MCF 10A (cell line): ENCODE results near the gene PRDM2. TPM values are rescaled to one million over a fixed set of nuclear protein-coding genes. Genes with fewer than 3 reads are reported as not detected.

Experiments
- BruUV-seq: library from RNA; stranded (reverse); fragments of 400-500 nt; replicated peaks from 2 replicates; lab custom pipeline; 2021; lab: Mats Ljungman, UMichigan
- CTCF ChIA-PET: fragments of 300-600 bp; sonication (Branson Sonifier 250); formaldehyde crosslinking; extraction: SDS; loops from one replicate; lab custom pipeline; 2021; ENCODE audit warnings: antibody characterized with exemption, inconsistent platforms; lab: Yijun Ruan, JAX
- POLR2A ChIA-PET: fragments of 300-600, 350-650 bp; sonication (Branson Sonifier 250); formaldehyde crosslinking; extraction: SDS; loops from one replicate; lab custom pipeline; 2020; ENCODE audit warnings: antibody characterized with exemption, inconsistent platforms; lab: Yijun Ruan, JAX
- DNase-seq: peaks from one replicate; pipeline ENCODE4 v3.0.0-alpha.2; 2018; ENCODE audit not compliant: unreplicated experiment
- H3K27ac Mint-ChIP-seq: one replicate; pipeline ENCODE4 v1.8.0; 2022; ENCODE audit warnings: mild to moderate bottlenecking, low read depth, mixed read lengths; ENCODE audit not compliant: unreplicated experiment
- H3K27me3 Mint-ChIP-seq: one replicate; pipeline ENCODE4 v1.8.0; 2022; ENCODE audit warnings: mixed read lengths; ENCODE audit not compliant: insufficient read depth, unreplicated experiment
- H3K36me3 Mint-ChIP-seq: one replicate; pipeline ENCODE4 v1.8.0; 2022; ENCODE audit warnings: mild to moderate bottlenecking, moderate library complexity, mixed read lengths; ENCODE audit not compliant: insufficient read depth, unreplicated experiment
- H3K4me1 Mint-ChIP-seq: one replicate; pipeline ENCODE4 v1.8.0; 2022; ENCODE audit warnings: mixed read lengths; ENCODE audit not compliant: insufficient read depth, unreplicated experiment
- H3K4me3 Mint-ChIP-seq: one replicate; pipeline ENCODE4 v1.8.0; 2022; ENCODE audit warnings: mild to moderate bottlenecking, moderate library complexity, mixed read lengths; ENCODE audit not compliant: unreplicated experiment
- H3K9me3 Mint-ChIP-seq: one replicate; pipeline ENCODE4 v1.8.0; 2022; ENCODE audit warnings: mixed read lengths; ENCODE audit not compliant: unreplicated experiment
- intact Hi-C: fragments of 100-400 bp; cut with micrococcal nuclease; formaldehyde crosslinking; loops from 2 replicates; pipeline ENCODE4 v1.14.1; 2022
- total RNA-seq: library from RNA; stranded (reverse); gene quantifications from 2 replicates; pipeline ENCODE4 v1.2.3, GENCODE V29; 2022
- TF ChIP-seq, protein P1 (sequence below): fragments of 200-600 bp; IDR thresholded peaks from one replicate; pipeline ENCODE4 v1.8.0; 2022; ENCODE audit warnings: antibody characterized with exemption, mild to moderate bottlenecking; ENCODE audit not compliant: unreplicated experiment

The PRDM2 gene
- total RNA-seq, 1 experiment from 2014 or later: 26.6 TPM

DNA sequence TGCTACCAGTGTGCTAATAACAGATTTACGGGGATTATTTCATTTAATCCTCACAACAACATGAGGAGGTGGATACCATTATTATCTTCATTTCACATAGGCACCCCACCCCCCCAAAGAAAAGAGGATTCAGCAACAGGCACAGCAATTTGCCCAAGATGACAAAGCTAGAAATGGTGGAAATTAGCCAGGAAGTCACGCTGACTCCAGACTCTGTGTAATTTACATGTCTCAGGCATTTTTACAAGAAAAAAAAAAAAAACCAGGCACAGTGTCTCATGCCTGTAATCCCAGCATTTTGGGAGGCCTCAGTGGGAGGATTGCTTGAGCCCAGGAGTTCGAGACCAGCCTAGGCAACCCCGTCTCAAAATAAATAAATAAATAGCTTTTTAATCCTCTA lies 37.5 kb upstream of the PRDM2 start:
- Mint-ChIP-seq H3K27ac (peak overlapping the region; percentile 5), H3K36me3 (peaks cover 7% of the 10 kb centered on the region), H3K4me3 (no peak overlapping the region), H3K4me1 (peaks cover 36% of the 10 kb centered on the region), H3K9me3 (peaks cover 7% of the 10 kb centered on the region), H3K27me3 (no peaks in the 10 kb centered on the region)
- CTCF ChIA-PET: interaction anchor here (0.6 to 8.9 kb wide), 5 partner anchors 12 to 219 kb away, joined by 3 to 96 read pairs (median 3); no protein-coding TSS in a partner anchor
- peak; percentile 29 for DNase-seq
- no TSS peak for BruUV-seq
- TF ChIP-seq, protein P1, sequence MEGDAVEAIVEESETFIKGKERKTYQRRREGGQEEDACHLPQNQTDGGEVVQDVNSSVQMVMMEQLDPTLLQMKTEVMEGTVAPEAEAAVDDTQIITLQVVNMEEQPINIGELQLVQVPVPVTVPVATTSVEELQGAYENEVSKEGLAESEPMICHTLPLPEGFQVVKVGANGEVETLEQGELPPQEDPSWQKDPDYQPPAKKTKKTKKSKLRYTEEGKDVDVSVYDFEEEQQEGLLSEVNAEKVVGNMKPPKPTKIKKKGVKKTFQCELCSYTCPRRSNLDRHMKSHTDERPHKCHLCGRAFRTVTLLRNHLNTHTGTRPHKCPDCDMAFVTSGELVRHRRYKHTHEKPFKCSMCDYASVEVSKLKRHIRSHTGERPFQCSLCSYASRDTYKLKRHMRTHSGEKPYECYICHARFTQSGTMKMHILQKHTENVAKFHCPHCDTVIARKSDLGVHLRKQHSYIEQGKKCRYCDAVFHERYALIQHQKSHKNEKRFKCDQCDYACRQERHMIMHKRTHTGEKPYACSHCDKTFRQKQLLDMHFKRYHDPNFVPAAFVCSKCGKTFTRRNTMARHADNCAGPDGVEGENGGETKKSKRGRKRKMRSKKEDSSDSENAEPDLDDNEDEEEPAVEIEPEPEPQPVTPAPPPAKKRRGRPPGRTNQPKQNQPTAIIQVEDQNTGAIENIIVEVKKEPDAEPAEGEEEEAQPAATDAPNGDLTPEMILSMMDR: no peak
- intact Hi-C loops: loop anchor here (5.0 kb wide), 1 partner anchor 70 kb away; no protein-coding TSS in a partner anchor
- POLR2A ChIA-PET: interaction anchor here (0.6 to 5.5 kb wide), 10 partner anchors 11 to 292 kb away, joined by 3 to 66 read pairs (median 12); partner anchors contain the start of gene PDPN

DNA sequence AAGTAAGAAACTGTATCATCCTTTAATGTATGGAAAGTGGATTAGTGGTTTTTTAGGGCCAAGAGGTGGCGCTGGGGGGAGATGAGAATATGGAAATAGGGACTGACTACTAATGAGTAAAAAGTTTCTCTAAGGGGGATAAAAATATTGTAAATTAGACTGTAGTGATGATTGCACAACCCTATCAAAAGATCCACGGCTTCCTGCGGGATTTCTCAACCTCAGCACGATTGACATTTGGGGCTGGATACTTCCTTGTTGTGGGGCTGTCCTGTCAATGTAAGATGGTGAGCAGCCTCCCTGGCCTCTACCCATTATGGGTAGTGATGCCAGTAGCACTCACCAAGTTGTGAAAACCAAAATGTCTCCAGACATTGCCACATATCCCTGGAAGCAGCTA lies 36.0 kb upstream of the PRDM2 start:
- intact Hi-C loops: loop anchor here (2.0 to 5.0 kb wide), 2 partner anchors 72 to 195 kb away; no protein-coding TSS in a partner anchor
- peaks cover 36% of the 10 kb centered on the region for H3K4me1 Mint-ChIP-seq

GRCh38 chr1:13664451-13664850 lies 35.5 kb upstream of the PRDM2 start:
- BruUV-seq: no TSS peak
- ChIA-PET POLR2A (interaction anchor here (0.9 to 5.5 kb wide), 12 partner anchors 9 to 285 kb away, joined by 3 to 66 read pairs (median 10); partner anchors contain the start of gene PDPN), CTCF (interaction anchor here (0.6 to 8.9 kb wide), 12 partner anchors 43 to 315 kb away, joined by 3 to 96 read pairs (median 5); no protein-coding TSS in a partner anchor)
- DNase-seq: peak; percentile 69
- intact Hi-C loops: loop anchor here (2.0 to 5.0 kb wide), 2 partner anchors 72 to 196 kb away; no protein-coding TSS in a partner anchor
- peak overlapping the region; percentile 5 for H3K27ac Mint-ChIP-seq
- H3K36me3 Mint-ChIP-seq: peaks cover 2% of the 10 kb centered on the region
- peaks cover 3% of the 10 kb centered on the region for H3K9me3 Mint-ChIP-seq
- peaks cover 36% of the 10 kb centered on the region for H3K4me1 Mint-ChIP-seq
- H3K27me3 Mint-ChIP-seq: no peaks in the 10 kb centered on the region
- TF ChIP-seq, protein P1: no peak
- no peak overlapping the region for H3K4me3 Mint-ChIP-seq

More for the DNA sequence above, 36.0 kb upstream of the PRDM2 start:
- peak overlapping the region; percentile 5 for H3K27ac Mint-ChIP-seq
- peaks cover 7% of the 10 kb centered on the region for H3K36me3 Mint-ChIP-seq
- peak; percentile 43 for DNase-seq
- no peak overlapping the region for H3K4me3 Mint-ChIP-seq
- CTCF ChIA-PET: interaction anchor here (0.6 to 8.9 kb wide), 10 partner anchors 44 to 295 kb away, joined by 3 to 96 read pairs (median 4); no protein-coding TSS in a partner anchor
- POLR2A ChIA-PET: interaction anchor here (0.9 to 5.5 kb wide), 12 partner anchors 9 to 285 kb away, joined by 3 to 66 read pairs (median 12); partner anchors contain the start of gene PDPN
- H3K27me3 Mint-ChIP-seq: no peaks in the 10 kb centered on the region
- H3K9me3 Mint-ChIP-seq: peaks cover 7% of the 10 kb centered on the region
- BruUV-seq: no TSS peak
- TF ChIP-seq, protein P1: no peak

DNA sequence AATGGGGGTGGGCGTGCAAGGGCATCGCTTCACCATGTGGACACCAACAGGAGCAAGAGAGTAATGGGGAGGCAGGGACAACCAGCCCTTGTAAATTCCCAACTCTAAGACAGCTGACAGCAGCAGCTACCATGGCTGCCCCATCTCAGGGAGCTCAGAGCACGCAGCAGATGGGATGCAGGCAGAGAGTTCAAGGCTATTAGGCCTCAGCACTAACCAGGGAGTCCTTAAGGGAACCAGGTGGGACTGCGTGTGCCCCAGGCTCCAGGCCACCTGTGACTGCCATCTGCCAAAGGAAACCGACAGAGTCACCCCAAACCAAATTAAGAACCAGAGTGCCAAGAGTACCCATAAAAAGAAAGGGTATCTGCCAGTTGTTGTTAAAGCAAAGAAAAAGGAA lies 33.7 kb upstream of the PRDM2 start:
- TF ChIP-seq, protein P1: no peak
- no peak overlapping the region for H3K4me3 Mint-ChIP-seq
- H3K9me3 Mint-ChIP-seq: no peaks in the 10 kb centered on the region
- peaks cover 32% of the 10 kb centered on the region for H3K4me1 Mint-ChIP-seq
- no TSS peak for BruUV-seq
- ChIA-PET CTCF (interaction anchor here (1.0 to 8.9 kb wide), 11 partner anchors 10 to 297 kb away, joined by 3 to 96 read pairs (median 6); no protein-coding TSS in a partner anchor), POLR2A (interaction anchor here (1.3 to 5.5 kb wide), 4 partner anchors 42 to 212 kb away, joined by 3 to 66 read pairs (median 10); no protein-coding TSS in a partner anchor)
- H3K27ac Mint-ChIP-seq: no peak overlapping the region
- DNase-seq: no peak
- no peaks in the 10 kb centered on the region for H3K36me3 Mint-ChIP-seq
- H3K27me3 Mint-ChIP-seq: no peaks in the 10 kb centered on the region
- intact Hi-C loops: loop anchor here (5.0 kb wide), 2 partner anchors 141 to 161 kb away; no protein-coding TSS in a partner anchor
